GM12892 (cell line): ENCODE measurements around the gene MBTPS2.

Experiments
- POLR2A ChIP-seq: IDR thresholded peaks from 2 replicates; pipeline ENCODE4 v1.6.1; 2011; ENCODE audit warnings: low read depth, low read length, control low read depth
- TAF1 ChIP-seq: IDR thresholded peaks from 2 replicates; pipeline ENCODE4 v1.6.1; 2011; ENCODE audit warnings: low read depth, mild to moderate bottlenecking, control low read depth, low read length, borderline replicate concordance

- TF ChIP-seq POLR2A (no peak), TAF1 (no peak)
Measured at GRCh38 chrX:21845096-21845495, 5.7 kb downstream of the MBTPS2 start.
